ENCODE data around the gene RPS6KB2.

RPS6KB2 gene

GRCh38 chr11:67451658-67451976 lies 23.3 kb downstream of the RPS6KB2 start:
- no peak for TF ChIP-seq CTCF (IDR thresholded peaks at IDR 0.05; ENCODE audit: low read depth, low read length, missing control alignments)
- no peak for DNase-seq (ENCODE audit: low read depth)
- in situ Hi-C loops (cut with HindIII; ENCODE audit: low sequenced_read_pairs), result no loop called here
- H3K4me3 ChIP-seq (ENCODE audit: low read depth, low read length), result no peak overlapping the region

- TF ChIP-seq CTCF (IDR thresholded peaks at IDR 0.05; ENCODE audit: low read depth, low read length, missing control alignments), result peak; percentile 9
- H3K4me3 ChIP-seq (ENCODE audit: low read depth, low read length), result no peak within 1 kb of the TSS
- no peak for DNase-seq (ENCODE audit: low read depth)
- in situ Hi-C loops (cut with HindIII; ENCODE audit: low sequenced_read_pairs), result no loop called here
These were observed 24.1 kb downstream of the RPS6KB2 start, which contains the start of gene GPR152 for GRCh38 chr11:67452141-67452952. Gene GPR152 (minus strand): TSS chr11:67452729. CDS start chr11:67452724, 5 bp downstream.

- no peak for TF ChIP-seq CTCF (IDR thresholded peaks at IDR 0.05; ENCODE audit: low read depth, low read length, missing control alignments)
- in situ Hi-C loops (cut with HindIII; ENCODE audit: low sequenced_read_pairs), result no loop called here
- H3K4me3 ChIP-seq (ENCODE audit: low read depth, low read length), result no peak overlapping the region
- no peak for DNase-seq (ENCODE audit: low read depth)
These were observed 25.8 kb downstream of the RPS6KB2 start for GRCh38 chr11:67453816-67454732.

GRCh38 chr11:67455054-67455453 lies 26.8 kb downstream of the RPS6KB2 start, which contains the start of gene CABP4:
Gene CABP4 (plus strand): TSS chr11:67455354. CDS start chr11:67455424, 70 bp downstream.
- no peak within 1 kb of the TSS for H3K4me3 ChIP-seq (ENCODE audit: low read depth, low read length)
- no peak for TF ChIP-seq CTCF (IDR thresholded peaks at IDR 0.05; ENCODE audit: low read depth, low read length, missing control alignments)
- in situ Hi-C loops (cut with HindIII; ENCODE audit: low sequenced_read_pairs), result no loop called here
- no peak for DNase-seq (ENCODE audit: low read depth)

- no peak overlapping the region for H3K4me3 ChIP-seq (ENCODE audit: low read depth, low read length)
- in situ Hi-C loops (cut with HindIII; ENCODE audit: low sequenced_read_pairs), result no loop called here
- no peak for DNase-seq (ENCODE audit: low read depth)
- TF ChIP-seq CTCF (IDR thresholded peaks at IDR 0.05; ENCODE audit: low read depth, low read length, missing control alignments), result no peak
These were observed 27.9 kb downstream of the RPS6KB2 start for GRCh38 chr11:67456068-67456705.

GRCh38 chr11:67457453-67457852 lies 29.2 kb downstream of the RPS6KB2 start:
- in situ Hi-C loops (cut with HindIII; ENCODE audit: low sequenced_read_pairs), result no loop called here
- DNase-seq (ENCODE audit: low read depth), result no peak
- H3K4me3 ChIP-seq (ENCODE audit: low read depth, low read length), result no peak overlapping the region
- no peak for TF ChIP-seq CTCF (IDR thresholded peaks at IDR 0.05; ENCODE audit: low read depth, low read length, missing control alignments)
